HG02852 (cell line): ENCODE data around the gene FAM13A.

Source experiments
- ATAC-seq: cut with Tn5 transposase; IDR thresholded peaks from one replicate; pipeline ENCODE4 v1.9.1; 2021; ENCODE audit warnings: mild to moderate bottlenecking, moderate library complexity; ENCODE audit not compliant: unreplicated experiment

Gene FAM13A

DNA sequence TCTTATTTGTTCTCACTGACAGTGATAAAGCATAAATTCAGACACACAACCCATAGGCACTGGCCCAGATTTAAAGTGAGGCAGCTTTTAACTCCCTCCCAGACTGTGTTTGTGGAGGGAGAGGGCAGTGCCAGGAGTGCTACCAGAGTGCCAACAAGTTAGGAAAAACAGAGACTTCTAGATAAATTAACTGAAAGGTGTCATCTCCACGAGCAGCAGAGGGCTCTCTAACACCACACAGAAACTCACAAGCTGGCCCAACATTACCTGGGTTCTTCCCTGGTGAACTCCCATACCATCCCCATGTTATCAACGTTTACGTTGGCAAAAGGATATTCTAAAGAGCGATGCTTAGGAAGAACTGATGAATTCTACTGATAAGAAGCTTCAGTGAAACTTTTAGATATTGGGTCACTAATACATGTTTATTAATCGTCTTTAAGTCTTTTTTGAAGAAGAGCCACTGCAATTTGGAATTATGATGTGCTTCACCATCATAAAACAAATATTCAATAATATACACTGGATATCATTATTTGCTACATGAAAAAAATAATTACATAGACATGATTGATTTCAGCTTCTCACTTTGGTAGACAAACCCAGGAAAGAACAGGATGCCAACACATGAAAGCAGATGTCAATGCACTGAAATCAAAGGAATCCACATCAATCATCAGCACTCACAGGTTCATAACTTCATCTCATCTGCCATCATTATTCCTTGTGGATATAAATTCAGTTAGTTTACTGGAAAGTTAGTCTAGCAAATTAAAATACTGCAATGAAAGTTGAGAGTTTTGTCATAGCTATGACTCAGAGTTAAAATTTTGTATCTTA is 238.1 kb downstream of the FAM13A start:
- ATAC-seq = no peak

DNA sequence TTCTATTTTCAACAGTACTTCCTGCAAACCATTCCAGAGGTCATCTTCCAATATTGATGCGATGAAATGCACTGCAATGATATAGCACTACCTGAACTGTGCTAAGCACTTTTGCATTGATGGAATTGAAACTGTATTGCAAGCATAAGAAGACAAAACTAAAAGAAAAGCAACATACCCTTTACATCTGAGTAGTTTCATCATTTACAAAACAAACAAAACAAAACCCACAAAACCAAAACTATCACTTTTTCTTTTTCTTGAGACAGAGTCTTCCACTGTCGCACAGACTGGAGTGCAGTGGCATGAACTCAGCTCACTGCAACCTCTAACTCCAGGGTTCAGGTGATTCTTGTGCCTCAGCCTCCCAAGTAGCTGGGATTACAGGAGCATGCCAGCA is 239.2 kb downstream of the FAM13A start:
- ATAC-seq = no peak

DNA sequence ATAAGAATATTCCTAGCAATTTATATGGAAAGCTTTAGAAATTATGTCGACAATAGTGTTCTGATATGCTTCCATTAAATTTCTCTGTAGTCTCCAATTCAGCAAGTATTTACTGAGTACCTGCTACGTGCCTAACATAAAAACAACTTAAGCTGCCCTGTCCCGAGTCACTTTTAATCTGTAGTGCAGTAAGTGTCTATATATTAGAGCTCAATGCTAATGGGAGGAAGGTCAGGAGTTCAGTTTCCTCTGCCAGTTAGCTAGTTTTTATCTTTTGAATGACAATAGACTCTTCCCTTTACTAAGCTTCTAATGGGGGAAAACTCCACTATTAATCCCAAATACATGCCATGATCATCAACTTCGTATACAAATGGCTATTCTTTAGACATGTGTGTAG is 240.6 kb downstream of the FAM13A start:
- ATAC-seq = no peak

- ATAC-seq = no peak
Measured at GRCh38 chr4:88814043-88814617, 242.9 kb downstream of the FAM13A start.

DNA sequence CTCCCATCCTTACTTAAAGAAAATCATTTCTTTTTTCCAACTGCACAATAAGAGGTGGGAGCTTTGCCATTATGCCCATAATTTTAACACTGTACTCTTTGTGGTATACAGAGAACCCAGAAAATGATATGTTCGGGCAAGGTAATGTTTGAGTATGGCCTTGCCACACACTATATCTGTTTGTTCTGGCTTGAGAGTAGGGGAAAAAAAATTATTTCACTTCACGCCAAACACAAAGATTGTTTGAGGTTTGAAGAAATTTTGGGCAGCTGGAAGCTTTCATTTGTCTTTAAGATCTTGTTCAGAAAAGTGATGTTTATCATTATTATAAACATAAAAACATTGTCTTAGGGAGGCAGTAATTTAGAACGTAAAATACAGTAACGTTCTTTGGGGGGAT is 244.0 kb downstream of the FAM13A start:
- ATAC-seq = no peak

- no peak for ATAC-seq
Measured at GRCh38 chr4:88812420-88812819, 244.6 kb downstream of the FAM13A start.

DNA sequence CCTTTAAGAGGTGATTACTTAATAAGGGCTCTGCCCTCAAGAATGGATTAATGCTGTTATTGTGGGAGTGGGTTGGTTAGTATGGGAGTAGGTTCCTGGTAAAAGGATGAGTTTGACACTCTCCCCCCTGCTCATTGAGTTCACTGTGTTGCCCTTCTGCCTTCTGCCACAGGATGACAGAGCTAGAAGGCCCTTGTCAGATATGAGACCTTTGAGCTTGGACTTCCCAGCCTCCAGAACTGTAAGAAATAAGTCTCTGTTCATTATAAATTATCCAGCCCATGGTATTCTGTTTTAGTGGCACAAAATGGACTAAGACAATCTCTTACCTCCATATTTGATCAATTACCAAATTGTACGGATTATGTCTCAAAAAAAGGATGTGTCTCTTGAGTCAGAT is 245.1 kb downstream of the FAM13A start:
- no peak for ATAC-seq

- no peak for ATAC-seq
Measured at GRCh38 chr4:88810325-88810724, 246.7 kb downstream of the FAM13A start.

DNA sequence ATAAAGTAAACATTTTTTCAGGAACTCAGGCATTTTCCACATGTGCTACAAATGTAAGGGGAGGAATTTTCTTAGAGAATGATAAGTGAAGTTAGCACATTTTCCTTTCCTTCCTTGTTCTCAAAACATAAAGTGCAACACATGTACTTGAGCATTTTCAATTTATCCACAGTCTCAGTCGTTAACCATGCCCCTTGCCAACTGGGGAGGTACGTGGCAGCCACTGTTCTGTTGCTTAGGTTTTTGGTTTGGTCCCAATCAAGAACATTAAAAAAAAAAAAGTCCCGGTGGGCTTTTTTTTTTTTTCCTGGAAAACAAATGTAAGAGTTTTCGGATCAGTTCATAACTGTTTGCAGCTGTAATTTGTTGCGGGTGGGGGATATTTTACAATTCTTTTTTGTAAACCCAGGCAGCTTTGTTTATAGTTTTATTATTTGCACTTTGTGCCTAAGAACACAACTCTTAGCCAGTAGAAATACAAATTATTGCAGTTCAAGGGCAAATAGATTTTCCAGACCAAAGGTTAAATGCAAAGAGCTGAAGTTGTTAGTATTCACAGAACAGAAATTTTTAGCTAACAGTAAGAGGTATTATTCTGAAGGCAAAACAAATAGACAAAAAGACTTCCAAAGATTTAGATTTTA is 247.3 kb downstream of the FAM13A start:
- no peak for ATAC-seq

- no peak for ATAC-seq
Measured at GRCh38 chr4:88809101-88809500, 247.9 kb downstream of the FAM13A start.

DNA sequence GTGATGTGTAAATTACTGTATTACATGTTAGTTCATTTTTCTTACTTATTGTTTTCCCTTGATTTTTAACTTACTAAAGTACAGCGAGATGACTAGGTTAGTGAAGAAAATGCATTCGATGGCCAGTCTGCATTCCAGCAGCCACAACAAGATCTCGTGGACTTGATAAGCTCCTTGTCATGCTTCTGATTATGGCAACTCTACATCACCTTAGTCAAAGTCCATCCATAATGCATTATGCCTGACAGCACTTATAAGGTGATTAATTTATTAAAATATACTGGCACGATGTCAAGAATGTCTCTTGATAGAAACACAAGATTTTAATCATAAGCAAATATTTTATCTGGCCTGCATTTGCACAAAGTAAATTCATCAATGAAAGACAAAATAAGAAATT is 249.5 kb downstream of the FAM13A start:
- ATAC-seq = no peak

- no peak for ATAC-seq
Measured at GRCh38 chr4:88804234-88804633, 252.8 kb downstream of the FAM13A start.

DNA sequence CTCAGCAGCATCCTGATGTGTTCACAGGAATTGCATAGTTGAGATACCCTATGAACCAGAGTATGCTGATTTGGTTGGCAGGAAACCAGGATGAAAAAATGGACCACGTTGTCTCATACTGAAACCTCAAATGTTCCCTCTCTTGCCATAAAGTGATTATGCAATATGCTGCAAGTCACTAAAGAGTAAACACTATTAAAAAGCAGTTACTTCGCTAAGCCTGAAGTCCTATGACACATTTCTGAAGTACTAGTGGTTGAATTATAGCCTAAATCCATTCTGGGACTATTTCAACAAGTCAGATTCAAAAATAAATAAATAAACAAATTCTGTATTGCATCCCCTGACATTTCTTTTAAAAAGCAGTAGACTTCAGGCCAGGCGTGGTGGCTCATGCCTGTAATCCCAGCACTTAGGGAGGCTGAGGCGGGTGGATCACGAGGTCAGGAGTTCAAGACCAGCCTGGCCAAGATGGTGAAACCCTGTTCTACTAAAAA is 253.3 kb downstream of the FAM13A start:
- peak; percentile 79 for ATAC-seq

DNA sequence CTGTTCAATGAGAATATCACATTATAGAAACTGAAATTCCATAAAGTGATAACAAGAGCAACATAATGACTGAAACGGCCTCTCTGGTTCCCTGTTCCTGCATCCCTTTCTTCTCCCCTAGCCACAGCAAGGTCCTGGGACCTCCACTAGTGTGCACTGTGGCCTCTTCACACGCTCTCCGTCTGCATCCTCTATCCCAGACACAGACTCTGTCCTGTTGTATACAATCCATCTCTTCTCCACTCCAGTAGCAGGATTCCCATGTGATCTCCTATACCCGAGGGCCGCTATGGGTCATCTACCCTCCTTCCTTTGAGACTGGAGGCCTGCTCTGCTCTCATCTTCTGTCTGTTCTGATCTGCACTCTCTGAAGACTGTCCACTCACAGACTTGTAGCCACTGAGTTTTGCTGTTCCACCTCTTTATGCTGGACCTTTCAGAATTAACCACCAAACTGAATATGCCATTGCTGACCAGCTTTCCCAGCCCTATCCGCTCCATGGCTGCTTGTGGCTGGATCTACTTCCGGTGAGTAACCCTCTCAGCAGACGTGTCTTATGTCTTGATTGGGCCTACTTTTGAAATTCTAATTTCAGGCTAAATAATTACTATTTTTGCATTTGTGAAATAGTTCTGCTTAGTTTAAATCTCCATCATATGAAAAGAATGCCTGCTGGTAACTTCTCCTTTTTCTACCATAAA is 254.2 kb downstream of the FAM13A start:
- ATAC-seq = no peak

DNA sequence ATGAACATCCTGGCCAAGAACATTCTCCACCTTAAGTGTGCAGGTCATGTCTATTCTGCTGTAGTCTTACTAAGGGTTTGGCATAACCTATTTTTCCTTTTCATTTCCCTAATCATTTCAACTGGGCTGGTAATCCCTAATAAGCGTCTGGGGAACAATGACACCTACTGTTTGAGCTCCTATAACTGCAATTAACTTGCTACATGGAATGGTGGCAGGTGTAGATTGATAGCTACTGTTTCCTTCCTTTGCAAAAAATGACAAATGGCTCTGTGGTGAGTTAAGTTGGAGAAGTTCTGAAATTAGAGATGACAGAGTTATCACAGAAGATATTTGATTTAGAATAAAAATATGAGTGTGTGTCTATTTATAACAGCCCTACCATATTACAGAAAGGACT is 254.8 kb downstream of the FAM13A start:
- ATAC-seq = no peak

- no peak for ATAC-seq
Measured at GRCh38 chr4:88799900-88800299, 257.1 kb downstream of the FAM13A start.

DNA sequence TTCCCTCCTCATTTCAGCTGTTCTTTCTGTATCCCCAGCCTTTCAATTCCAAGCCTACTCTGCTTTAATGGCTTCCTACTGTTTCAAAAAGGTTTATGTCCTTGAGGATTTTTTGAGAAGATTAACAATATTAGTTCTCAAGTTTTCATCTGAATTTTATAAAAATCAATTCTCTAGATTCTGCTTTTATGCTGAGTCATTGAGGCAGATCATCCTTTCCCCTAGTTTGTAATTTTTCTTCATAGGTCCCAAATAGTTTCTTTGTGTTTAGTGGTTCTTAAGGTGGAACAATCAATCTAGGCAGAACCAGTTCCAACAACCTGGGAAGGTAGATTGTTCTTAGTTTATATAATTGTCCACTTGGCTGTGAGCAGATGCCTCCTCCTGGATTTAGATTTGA is 259.3 kb downstream of the FAM13A start:
- no peak for ATAC-seq

- ATAC-seq = no peak
Measured at GRCh38 chr4:88796545-88796944, 260.4 kb downstream of the FAM13A start.

GRCh38 chr4:88794952-88795351 is 262.0 kb downstream of the FAM13A start:
- ATAC-seq = no peak

GRCh38 chr4:88794087-88794690 is 262.8 kb downstream of the FAM13A start:
- no peak for ATAC-seq

- peak; percentile 46 for ATAC-seq
Measured at GRCh38 chr4:88793475-88793874, 263.5 kb downstream of the FAM13A start.
